ENCODE results near the gene MRPL10. TPM values are rescaled to one million over a fixed set of nuclear protein-coding genes. Genes with fewer than 3 reads are reported as not detected.

MRPL10 gene
- total and polyA plus RNA-seq, 8 donors, result 16.8 to 35.2 (median 24.1) TPM

DNA sequence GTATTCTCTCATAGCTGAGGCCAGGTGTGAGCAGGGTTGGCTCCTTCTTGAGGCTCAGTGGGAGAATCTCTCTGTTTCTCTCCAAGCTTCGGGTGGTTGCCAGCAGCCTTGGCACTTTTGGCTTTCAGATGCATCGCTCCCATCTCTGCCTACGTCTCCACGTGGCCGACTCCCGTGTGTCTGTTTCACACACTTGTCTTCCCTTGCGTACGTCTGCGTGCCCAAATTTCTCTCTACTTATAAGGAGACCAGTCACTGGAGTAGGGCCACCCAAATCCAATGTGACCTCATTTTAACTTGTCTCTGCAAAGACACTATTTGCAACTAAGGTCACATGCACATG is 24.5 kb downstream of the MRPL10 start:
- 86 to 90% methylated on average over 9 of the region's 9 CpGs for WGBS, 2 donors
- Histone ChIP-seq H3K9me3 (no peaks in the 10 kb centered on the region), H3K27ac (no peak overlapping the region), H3K36me3 (peaks cover 0 to 26% (median 11%) of the 10 kb centered on the region in 3 donors), H3K4me3 (no peak overlapping the region), H3K27me3 (no peaks in the 10 kb centered on the region), H3K4me1 (peaks cover 28 to 32% (median 30%) of the 10 kb centered on the region in 3 donors)
- TF ChIP-seq, protein P1, sequence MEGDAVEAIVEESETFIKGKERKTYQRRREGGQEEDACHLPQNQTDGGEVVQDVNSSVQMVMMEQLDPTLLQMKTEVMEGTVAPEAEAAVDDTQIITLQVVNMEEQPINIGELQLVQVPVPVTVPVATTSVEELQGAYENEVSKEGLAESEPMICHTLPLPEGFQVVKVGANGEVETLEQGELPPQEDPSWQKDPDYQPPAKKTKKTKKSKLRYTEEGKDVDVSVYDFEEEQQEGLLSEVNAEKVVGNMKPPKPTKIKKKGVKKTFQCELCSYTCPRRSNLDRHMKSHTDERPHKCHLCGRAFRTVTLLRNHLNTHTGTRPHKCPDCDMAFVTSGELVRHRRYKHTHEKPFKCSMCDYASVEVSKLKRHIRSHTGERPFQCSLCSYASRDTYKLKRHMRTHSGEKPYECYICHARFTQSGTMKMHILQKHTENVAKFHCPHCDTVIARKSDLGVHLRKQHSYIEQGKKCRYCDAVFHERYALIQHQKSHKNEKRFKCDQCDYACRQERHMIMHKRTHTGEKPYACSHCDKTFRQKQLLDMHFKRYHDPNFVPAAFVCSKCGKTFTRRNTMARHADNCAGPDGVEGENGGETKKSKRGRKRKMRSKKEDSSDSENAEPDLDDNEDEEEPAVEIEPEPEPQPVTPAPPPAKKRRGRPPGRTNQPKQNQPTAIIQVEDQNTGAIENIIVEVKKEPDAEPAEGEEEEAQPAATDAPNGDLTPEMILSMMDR (IDR thresholded peaks at IDR 0.05), result no peak
- ATAC-seq (no peak), FAIRE-seq (no peak), DNase-seq (no peak)
- intact Hi-C loops (cut with DNase I), result loop anchor here in 1 of 3 donors (10.0 kb wide), 1 partner anchor 112 kb away; the partner anchor contains the start of gene TBKBP1

DNA sequence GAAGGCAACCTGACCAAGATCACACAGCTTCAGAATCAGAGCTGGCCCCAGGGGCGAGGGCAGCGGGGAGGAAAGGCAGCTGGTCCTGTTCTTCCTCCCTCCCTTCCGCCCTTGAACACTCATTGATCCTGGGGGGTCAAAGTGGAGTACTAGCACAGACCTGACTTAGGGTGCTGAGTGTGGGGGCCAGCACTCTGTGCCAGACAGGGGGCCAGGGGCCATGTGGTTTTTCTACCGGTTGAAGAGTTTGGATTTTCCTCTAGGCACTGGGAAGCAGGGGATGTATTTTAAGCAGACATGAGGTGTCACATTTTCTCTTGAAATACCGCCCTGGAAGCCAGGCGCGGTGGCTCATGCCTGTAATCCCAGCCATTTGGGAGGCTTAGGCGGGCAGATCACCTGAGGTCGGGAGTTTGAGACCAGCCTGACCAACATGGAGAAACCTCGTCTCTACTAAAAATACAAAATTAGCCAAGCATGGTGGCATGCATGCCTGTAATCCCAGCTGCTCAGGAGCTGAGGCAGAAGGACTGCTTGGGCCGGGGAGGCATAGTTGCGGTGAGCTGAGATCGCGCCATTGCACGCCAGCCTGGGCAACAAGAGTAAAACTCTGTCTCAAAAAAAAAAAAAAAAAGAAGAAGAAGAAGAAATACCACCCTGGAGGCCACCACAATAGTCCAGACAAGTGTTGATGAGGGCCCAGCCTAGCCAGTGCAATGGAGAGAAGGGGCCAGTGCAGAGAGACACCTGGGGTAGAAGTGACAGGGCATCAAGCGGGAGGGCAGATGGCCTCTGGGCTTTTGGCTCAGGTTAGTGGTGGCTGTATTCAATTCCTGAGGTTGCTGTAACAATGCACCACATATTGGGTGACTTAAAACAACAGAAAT is 25.1 kb downstream of the MRPL10 start:
- no peaks in the 10 kb centered on the region for H3K27me3 ChIP-seq
- peaks cover 23 to 26% (median 26%) of the 10 kb centered on the region in 3 donors for H3K4me1 ChIP-seq
- FAIRE-seq (no peak), DNase-seq (no peak), ATAC-seq (no peak)
- no peak overlapping the region for H3K4me3 ChIP-seq
- 90 to 95% methylated on average over 16 of the region's 16 CpGs for WGBS, 2 donors
- intact Hi-C loops (cut with DNase I), result loop anchor here in 1 of 3 donors (10.0 kb wide), 1 partner anchor 111 kb away; the partner anchor contains the start of gene TBKBP1
- TF ChIP-seq, protein P1 (IDR thresholded peaks at IDR 0.05), result no peak
- no peak overlapping the region for H3K27ac ChIP-seq
- peaks cover 0 to 26% (median 11%) of the 10 kb centered on the region in 3 donors for H3K36me3 ChIP-seq
- no peaks in the 10 kb centered on the region for H3K9me3 ChIP-seq

DNA sequence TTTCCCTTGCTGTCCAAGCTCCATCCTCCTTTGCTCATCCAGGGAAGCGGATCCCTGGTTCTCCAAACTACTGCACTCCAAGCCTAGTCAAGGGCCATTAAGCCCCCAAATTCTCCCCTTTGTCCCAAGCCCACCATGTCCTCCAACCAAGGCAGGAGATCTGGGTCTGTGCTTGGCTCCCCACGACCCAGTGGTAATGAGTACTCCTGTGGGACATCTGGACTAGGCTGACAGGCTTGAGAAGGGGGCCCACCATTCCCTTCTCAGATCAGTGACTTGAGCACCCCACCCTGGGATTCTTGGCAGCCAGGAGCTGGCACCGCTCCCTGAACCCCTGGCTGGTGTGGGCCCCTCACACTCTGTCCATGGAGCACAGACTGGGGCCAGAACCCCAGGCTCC is 26.9 kb downstream of the MRPL10 start:
- H3K4me3 ChIP-seq, result no peak overlapping the region
- ATAC-seq (no peak), FAIRE-seq (no peak), DNase-seq (no peak)
- TF ChIP-seq, protein P1 (IDR thresholded peaks at IDR 0.05), result no peak
- peaks cover 0 to 26% (median 11%) of the 10 kb centered on the region in 3 donors for H3K36me3 ChIP-seq
- no peaks in the 10 kb centered on the region for H3K27me3 ChIP-seq
- intact Hi-C loops (cut with DNase I), result loop anchor here in 1 of 3 donors (10.0 kb wide), 1 partner anchor 110 kb away; the partner anchor contains the start of gene TBKBP1
- H3K27ac ChIP-seq, result no peak overlapping the region
- H3K9me3 ChIP-seq, result no peaks in the 10 kb centered on the region
- H3K4me1 ChIP-seq, result peaks cover 10 to 11% (median 10%) of the 10 kb centered on the region in 3 donors
- WGBS, 2 donors, result 73 to 83% methylated on average over 3 of the region's 3 CpGs

DNA sequence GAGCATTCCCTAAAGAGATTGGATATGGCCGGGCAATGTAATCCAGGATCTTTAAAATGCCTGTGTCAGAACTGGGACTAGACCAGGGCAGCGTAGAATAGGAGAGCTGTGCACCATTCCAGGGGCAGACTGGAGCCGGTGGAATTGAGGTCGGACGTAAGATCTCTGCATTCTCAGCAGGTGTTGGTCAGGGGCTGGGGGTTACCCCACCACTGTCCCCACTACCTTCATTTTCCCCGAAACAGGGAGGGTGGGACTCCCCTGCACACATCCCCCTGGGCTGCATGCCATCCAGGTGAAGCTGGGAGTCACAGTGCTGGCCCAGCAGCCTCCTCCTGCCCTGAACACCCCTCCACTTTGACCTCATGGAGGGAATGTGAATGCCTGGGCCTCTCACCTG is 27.6 kb downstream of the MRPL10 start:
- ATAC-seq, result no peak
- DNase-seq, result no peak

More for the DNA sequence above, 27.6 kb downstream of the MRPL10 start:
- Histone ChIP-seq H3K9me3 (no peaks in the 10 kb centered on the region), H3K36me3 (peaks cover 0 to 23% (median 11%) of the 10 kb centered on the region in 3 donors), H3K27me3 (no peaks in the 10 kb centered on the region), H3K4me3 (no peak overlapping the region), H3K4me1 (peaks cover 3 to 4% (median 3%) of the 10 kb centered on the region in 3 donors), H3K27ac (no peak overlapping the region)
- intact Hi-C loops (cut with DNase I), result loop anchor here in 1 of 3 donors (10.0 kb wide), 1 partner anchor 109 kb away; the partner anchor contains the start of gene TBKBP1
- no peak for FAIRE-seq
- 70 to 85% methylated on average over 6 of the region's 6 CpGs for WGBS, 2 donors
- TF ChIP-seq, protein P1 (IDR thresholded peaks at IDR 0.05), result no peak

All from pancreas (tissue), 10 donors.